ENCODE data around the gene SAPCD1.

DNA sequence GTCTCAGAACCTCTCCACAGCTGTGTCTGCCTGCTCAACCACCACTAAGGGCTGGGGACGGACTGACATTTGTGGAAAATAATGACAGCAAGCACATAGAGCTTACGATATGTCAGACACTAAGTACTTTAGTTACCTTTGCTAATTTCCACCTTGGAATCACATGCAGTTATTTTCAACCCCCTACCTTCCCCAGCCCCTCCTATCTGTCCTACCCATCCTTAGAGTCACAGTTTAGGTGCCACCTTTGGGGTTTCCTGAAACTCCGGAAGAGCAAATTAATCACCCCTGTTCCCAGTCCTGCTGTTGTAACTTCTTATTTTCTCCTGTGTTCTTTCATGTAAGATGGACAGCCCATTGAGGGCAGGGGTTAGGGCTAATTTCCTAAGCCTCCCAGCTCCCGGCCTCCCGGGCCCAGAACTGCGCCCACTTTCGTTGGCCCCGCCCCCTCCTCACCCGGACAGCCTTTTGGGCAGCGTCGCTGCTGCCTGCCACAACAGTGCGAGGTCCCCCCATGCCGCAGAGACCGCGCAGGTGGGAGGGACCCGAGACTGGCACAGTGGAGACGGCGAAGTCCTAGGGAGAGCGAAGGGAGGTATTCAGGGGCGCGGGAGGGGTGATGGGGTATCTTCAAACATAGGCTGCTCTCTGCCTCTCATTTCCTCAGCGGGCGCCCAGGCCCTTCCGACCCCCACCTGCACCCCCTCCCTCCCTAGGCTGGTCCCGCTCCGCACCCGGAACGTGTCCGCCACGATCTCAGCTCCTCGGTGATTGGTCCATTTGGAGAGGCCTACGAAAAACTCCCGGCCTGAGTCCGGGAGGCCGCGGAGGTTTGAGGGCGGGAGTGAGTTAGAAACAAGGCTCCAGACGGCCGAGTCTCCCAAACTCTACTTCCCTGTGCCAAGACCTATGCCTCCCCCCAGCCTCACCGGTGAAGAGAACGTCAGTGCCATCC is 34.5 kb upstream of the SAPCD1 start:
- no peak for TF ChIP-seq CTCF (IDR thresholded peaks at IDR 0.05)
- no peak for TF ChIP-seq EZH2 (IDR thresholded peaks at IDR 0.05; ENCODE audit: borderline replicate concordance, insufficient read depth, low read depth, low read length, poor library complexity, severe bottlenecking)

Data from B cell (primary cell).